ENCODE data around the gene GPR55.

DNA sequence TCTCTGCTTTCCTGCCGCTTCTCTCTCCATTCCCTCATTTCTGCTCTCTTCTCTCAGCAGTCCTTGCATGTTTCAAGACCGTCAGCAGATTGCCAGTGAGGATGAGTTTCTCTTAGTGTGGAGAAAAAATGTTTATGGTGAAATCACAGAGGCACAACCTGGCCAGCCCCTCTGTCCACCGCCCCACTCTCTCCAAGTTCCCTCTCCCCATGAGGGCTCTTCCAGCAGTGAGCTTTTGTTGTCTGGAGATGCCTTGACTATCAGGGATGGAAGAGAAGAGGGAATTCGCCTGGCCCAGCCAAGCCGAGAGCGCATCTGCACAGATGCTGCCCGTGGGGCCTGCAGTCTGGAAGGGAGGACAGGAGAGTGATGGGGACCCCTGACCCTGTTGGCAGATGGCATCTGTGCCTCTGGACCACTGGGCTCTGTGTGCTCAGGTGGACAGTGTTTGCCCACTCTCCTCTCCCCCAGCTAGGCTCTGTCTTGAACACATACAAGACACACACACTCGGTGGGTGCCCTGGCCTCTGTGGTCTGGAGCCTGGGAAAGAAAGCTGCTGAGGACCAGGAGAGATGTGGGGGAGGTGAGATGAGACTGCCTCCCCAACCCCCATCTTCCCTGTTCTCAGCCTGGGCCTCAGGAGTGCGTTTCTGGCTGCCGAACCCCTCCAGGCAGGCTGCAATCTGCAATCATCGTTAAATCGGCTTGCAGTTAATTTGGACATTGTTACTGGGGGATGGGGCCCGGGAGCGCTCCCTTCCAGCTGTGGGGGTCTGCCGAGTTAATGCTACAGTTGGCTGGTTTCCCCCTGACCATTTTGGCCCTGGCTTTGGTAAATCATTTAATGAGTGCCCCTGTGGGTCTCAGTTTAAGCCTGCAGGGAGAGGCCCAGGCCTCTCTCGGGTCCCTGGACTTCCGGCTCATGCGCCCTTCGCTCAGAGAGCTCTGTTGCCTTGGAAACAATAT, 55.8 kb downstream of the GPR55 start:
- TF ChIP-seq, protein P1, sequence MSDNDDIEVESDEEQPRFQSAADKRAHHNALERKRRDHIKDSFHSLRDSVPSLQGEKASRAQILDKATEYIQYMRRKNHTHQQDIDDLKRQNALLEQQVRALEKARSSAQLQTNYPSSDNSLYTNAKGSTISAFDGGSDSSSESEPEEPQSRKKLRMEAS (IDR thresholded peaks at IDR 0.05) = no peak
- TF ChIP-seq, protein P2, sequence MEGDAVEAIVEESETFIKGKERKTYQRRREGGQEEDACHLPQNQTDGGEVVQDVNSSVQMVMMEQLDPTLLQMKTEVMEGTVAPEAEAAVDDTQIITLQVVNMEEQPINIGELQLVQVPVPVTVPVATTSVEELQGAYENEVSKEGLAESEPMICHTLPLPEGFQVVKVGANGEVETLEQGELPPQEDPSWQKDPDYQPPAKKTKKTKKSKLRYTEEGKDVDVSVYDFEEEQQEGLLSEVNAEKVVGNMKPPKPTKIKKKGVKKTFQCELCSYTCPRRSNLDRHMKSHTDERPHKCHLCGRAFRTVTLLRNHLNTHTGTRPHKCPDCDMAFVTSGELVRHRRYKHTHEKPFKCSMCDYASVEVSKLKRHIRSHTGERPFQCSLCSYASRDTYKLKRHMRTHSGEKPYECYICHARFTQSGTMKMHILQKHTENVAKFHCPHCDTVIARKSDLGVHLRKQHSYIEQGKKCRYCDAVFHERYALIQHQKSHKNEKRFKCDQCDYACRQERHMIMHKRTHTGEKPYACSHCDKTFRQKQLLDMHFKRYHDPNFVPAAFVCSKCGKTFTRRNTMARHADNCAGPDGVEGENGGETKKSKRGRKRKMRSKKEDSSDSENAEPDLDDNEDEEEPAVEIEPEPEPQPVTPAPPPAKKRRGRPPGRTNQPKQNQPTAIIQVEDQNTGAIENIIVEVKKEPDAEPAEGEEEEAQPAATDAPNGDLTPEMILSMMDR (IDR thresholded peaks at IDR 0.05 in 2 of 3, conservative IDR thresholded peaks at IDR 0.05 in 1 of 3; ENCODE audit: borderline replicate concordance in 1 of 3, insufficient read depth in 1 of 3, low read depth in 2 of 3, low read length in 2 of 3) = no peak
- TF ChIP-seq POLR2AphosphoS5 (IDR thresholded peaks at IDR 0.05; ENCODE audit: low read depth, low read length) (no peak), POLR2A (IDR thresholded peaks at IDR 0.05; ENCODE audit: borderline replicate concordance, extremely low read depth, insufficient read depth, insufficient read length) (no peak), RAD21 (IDR thresholded peaks at IDR 0.05; ENCODE audit: low read depth) (no peak), SP1 (IDR thresholded peaks at IDR 0.05; ENCODE audit: low read depth) (no peak), EZH2 (IDR thresholded peaks at IDR 0.05) (no peak), SIN3A (IDR thresholded peaks at IDR 0.05; ENCODE audit: low read depth) (no peak), TCF7L2 (IDR thresholded peaks at IDR 0.05; ENCODE audit: borderline replicate concordance, extremely low read depth, insufficient read depth, insufficient read length) (no peak), CEBPB (IDR thresholded peaks at IDR 0.05; ENCODE audit: low read depth) (no peak), EZH2phosphoT487 (IDR thresholded peaks at IDR 0.05; ENCODE audit: borderline replicate concordance) (no peak)
- TF ChIP-seq, protein P3, sequence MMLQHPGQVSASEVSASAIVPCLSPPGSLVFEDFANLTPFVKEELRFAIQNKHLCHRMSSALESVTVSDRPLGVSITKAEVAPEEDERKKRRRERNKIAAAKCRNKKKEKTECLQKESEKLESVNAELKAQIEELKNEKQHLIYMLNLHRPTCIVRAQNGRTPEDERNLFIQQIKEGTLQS (IDR thresholded peaks at IDR 0.05) = no peak
- TF ChIP-seq, protein P4, sequence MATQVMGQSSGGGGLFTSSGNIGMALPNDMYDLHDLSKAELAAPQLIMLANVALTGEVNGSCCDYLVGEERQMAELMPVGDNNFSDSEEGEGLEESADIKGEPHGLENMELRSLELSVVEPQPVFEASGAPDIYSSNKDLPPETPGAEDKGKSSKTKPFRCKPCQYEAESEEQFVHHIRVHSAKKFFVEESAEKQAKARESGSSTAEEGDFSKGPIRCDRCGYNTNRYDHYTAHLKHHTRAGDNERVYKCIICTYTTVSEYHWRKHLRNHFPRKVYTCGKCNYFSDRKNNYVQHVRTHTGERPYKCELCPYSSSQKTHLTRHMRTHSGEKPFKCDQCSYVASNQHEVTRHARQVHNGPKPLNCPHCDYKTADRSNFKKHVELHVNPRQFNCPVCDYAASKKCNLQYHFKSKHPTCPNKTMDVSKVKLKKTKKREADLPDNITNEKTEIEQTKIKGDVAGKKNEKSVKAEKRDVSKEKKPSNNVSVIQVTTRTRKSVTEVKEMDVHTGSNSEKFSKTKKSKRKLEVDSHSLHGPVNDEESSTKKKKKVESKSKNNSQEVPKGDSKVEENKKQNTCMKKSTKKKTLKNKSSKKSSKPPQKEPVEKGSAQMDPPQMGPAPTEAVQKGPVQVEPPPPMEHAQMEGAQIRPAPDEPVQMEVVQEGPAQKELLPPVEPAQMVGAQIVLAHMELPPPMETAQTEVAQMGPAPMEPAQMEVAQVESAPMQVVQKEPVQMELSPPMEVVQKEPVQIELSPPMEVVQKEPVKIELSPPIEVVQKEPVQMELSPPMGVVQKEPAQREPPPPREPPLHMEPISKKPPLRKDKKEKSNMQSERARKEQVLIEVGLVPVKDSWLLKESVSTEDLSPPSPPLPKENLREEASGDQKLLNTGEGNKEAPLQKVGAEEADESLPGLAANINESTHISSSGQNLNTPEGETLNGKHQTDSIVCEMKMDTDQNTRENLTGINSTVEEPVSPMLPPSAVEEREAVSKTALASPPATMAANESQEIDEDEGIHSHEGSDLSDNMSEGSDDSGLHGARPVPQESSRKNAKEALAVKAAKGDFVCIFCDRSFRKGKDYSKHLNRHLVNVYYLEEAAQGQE (IDR thresholded peaks at IDR 0.05; ENCODE audit: low read depth) = no peak
- TF ChIP-seq, protein P5, sequence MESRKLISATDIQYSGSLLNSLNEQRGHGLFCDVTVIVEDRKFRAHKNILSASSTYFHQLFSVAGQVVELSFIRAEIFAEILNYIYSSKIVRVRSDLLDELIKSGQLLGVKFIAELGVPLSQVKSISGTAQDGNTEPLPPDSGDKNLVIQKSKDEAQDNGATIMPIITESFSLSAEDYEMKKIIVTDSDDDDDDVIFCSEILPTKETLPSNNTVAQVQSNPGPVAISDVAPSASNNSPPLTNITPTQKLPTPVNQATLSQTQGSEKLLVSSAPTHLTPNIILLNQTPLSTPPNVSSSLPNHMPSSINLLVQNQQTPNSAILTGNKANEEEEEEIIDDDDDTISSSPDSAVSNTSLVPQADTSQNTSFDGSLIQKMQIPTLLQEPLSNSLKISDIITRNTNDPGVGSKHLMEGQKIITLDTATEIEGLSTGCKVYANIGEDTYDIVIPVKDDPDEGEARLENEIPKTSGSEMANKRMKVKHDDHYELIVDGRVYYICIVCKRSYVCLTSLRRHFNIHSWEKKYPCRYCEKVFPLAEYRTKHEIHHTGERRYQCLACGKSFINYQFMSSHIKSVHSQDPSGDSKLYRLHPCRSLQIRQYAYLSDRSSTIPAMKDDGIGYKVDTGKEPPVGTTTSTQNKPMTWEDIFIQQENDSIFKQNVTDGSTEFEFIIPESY (IDR thresholded peaks at IDR 0.05; ENCODE audit: extremely low read depth, insufficient replicate concordance, low read length) = no peak

All from HCT116 (cell line).